Ramos (cell line): ENCODE measurements around the gene ALPG.
"Not testable (repeated sequence)": the region's sequence is repeated elsewhere in the genome, so short reads cannot be mapped to it uniquely, and the experiment has no call there.

Source experiments
- in situ Hi-C: fragments of 300-500 bp; cut with MboI; formaldehyde crosslinking; loops from one replicate; pipeline ENCODE4 v1.14.3; 2022; ENCODE audit warnings: low sequenced_read_pairs; ENCODE audit not compliant: unreplicated experiment

ALPG gene

DNA sequence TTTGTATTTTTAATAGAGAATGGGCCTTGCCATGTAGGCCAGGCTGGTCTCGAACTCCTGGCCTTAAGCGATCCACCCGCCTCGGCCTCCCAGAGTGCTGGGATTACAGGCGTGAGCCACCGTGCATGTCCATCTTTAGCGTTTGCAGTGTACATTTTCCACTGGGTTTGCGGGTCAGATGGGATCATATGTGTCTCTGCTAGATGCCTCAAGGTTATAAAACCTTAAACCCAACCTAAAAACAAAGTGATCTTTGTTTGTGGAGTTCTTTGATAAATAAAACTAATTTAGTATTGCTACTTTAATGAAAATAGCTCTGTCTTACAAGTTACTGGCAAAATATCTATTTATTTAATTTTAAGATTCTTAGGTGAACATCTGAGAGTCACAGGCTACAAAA, 13.1 kb upstream of the ALPG start:
- in situ Hi-C loops, result no loop called here

- in situ Hi-C loops, result not testable (repeated sequence)
Measured at GRCh38 chr2:232394431-232394830, 12.2 kb upstream of the ALPG start.

- in situ Hi-C loops, result no loop called here
Measured at GRCh38 chr2:232395586-232395985, 11.1 kb upstream of the ALPG start.

GRCh38 chr2:232396683-232397082, 10.0 kb upstream of the ALPG start:
- in situ Hi-C loops, result no loop called here

DNA sequence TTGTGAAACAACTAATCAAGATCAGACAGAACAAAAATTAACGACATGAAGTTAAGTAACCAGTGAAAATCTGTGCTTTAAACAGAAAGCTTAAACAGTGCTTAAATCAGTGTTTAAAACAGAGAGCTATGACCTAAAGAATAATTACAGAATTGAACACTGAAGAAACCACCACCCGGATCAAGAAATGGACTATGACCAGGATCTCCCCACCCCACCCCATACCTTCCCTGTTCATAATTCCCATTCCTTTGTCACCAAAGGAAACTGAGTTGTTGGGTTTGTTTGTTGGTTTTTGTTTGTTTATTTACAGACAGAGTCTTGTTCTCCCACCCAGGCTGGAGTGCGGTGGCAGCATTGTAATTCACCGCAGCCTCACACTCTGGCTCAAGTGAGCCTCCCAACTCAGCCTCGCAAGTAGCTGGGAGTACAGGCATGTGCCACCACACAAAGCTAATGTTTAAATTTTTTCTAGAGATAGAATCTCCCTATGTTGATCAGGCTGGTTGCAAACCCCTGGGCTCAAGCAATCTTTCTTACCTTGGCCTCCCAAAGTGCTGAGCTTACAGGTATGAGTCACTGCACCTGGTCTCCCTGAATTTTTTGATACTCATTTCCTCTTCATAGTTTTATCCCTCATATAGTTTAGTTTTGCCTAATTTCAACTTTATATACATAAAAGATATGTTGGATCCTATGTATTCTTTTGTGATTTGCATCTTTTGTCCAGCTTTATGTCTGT, 8.2 kb upstream of the ALPG start:
- in situ Hi-C loops, result no loop called here

GRCh38 chr2:232400256-232401015, 6.2 kb upstream of the ALPG start:
- in situ Hi-C loops, result no loop called here

GRCh38 chr2:232402518-232402917, 4.1 kb upstream of the ALPG start:
- in situ Hi-C loops, result no loop called here

GRCh38 chr2:232405943-232406510, 617 bp upstream of the ALPG start:
- in situ Hi-C loops, result no loop called here

DNA sequence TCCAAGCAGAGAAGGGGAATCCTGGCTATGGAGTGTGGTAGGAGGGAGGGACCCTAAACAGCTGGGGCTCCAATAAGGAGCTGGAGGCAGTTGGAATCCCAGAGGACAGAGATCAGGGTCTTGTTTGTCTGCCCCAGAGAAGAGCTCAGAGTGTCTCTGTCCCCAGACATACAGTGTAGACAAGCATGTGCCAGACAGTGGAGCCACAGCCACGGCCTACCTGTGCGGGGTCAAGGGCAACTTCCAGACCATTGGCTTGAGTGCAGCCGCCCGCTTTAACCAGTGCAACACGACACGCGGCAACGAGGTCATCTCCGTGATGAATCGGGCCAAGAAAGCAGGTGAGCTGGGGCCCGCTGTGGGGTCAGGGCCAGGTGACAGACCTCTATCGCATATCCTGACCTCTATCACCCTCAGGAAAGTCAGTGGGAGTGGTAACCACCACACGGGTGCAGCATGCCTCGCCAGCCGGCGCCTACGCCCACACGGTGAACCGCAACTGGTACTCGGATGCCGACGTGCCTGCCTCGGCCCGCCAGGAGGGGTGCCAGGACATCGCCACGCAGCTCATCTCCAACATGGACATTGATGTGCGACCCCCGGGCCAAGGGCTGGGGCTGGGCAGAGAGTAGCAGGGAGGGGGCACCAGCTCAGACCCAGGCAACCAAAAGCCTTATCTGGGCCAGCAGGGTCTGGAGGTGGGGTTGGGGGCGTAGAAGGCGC, 945 bp downstream of the ALPG start:
- in situ Hi-C loops, result not testable (repeated sequence)

GRCh38 chr2:232408269-232408668, 1.6 kb downstream of the ALPG start:
- in situ Hi-C loops, result not testable (repeated sequence)

DNA sequence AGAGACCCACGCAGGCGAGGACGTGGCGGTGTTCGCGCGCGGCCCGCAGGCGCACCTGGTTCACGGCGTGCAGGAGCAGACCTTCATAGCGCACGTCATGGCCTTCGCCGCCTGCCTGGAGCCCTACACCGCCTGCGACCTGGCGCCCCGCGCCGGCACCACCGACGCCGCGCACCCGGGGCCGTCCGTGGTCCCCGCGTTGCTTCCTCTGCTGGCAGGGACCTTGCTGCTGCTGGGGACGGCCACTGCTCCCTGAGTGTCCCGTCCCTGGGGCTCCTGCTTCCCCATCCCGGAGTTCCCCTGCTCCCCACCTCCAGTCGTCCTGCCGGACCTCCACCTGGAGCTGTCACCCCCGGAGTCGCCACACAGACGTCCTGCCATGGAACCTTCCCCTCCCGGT, 3.0 kb downstream of the ALPG start:
- in situ Hi-C loops, result not testable (repeated sequence)

- in situ Hi-C loops, result no loop called here
Measured at GRCh38 chr2:232410238-232410900, 3.7 kb downstream of the ALPG start.

DNA sequence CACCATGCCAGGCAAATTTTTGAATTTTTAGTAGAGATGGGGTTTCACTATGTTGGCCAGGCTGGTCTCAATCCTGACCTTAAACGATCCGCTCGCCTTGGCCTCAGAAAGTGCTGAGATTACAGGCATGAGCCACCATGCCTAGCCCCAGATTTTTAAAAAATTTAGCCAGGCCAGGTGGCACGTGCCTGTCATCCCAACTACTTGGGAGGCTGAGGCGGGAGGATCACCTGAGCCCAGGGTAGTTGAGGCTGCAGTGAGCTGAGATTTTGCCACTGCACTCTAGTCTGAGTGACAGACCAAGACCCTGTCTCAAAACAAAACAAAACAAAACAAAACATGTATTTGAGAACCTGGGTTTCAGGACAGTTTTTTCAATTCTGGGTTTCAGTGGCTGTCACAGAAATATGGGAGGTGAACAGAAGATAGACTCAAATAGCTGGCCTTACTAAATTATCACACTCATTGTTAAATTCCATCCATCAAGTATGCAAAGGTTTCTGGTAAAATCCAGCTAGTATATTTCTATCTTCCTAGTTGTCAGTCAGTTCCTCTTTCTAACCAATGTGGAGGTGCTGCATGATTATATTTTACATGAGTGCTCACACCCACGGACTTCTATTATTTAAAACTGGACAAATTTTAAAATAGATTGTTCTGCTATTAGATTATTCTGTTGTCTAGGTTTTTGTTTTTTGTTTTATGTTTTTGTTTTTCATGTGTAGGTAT, 5.4 kb downstream of the ALPG start:
- in situ Hi-C loops, result no loop called here

DNA sequence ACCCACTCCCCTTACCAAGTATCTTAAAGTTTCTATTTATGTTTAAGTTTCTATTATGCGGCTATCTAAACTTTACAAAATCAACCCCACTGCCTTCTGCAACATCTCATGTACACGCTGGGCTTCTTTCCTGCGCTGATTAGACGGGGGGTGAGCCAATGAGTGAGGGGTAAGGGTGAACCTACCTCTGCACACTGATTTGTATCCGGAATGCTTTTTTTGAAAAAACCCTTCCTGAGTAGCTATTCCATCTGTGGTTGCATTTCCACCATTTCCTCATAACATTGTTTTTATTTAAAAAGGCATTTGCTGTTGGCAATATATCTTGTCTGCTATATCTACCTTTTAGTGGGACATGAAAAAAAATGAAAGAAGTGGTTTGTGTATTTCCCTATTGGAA, 6.3 kb downstream of the ALPG start:
- in situ Hi-C loops, result no loop called here

DNA sequence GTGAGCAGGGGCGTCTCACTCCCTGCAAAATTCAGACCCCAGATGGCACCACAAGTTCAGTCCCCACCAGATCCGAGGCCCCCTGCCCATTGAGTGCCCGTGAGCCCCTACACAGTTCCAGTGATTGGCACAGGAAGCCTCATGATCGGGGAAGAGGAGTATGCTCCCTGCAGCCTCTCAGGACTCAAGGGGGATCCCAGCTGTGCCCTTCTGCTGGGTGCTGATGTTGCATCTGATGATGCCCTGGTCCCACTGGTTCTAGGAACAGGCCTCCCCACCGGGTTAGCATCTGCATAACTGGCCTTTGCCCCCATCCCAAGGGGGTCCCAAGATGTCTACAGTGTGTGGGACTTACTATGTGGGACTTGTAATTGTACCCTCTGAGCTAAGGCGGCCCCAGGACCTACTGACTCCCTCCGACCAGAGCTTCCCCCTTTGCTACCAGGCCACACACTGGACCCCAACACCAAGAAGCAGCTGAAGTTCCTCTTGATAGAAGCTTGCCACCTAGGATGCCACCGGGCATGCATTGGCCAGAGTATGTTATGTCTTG, 8.6 kb downstream of the ALPG start:
- in situ Hi-C loops, result no loop called here

- in situ Hi-C loops, result no loop called here
Measured at GRCh38 chr2:232415736-232416520, 9.3 kb downstream of the ALPG start.

GRCh38 chr2:232416521-232417470, 10.2 kb downstream of the ALPG start:
- in situ Hi-C loops, result no loop called here

DNA sequence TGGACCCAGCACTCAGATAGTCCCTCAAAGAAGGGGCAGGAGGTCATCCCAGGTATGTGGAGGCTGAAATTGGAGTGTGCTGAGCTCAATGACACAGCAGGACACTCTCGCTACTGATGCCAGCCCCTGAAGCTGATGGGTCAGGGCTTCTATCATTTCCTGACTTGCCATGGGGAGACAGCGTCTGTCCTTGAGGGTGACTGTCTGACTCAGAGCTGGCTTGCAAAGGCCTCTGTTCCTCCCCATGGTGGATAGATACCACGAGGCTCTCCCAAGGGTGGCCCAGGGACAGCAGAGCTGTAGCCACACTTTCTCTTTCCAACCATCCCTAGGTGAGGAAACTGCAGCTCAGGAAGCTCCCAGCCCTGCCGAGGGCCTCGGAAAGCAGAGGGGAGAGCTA, 10.8 kb downstream of the ALPG start:
- in situ Hi-C loops, result no loop called here
